SK-N-SH treated with all-trans-retinoic acid at 6 μM for 48 hours (cell line): ENCODE measurements around the gene COL12A1.

Experiments used
- ATAC-seq: fragments of 200-7000 bp; cut with Tn5 transposase; 3 replicates; pipeline ENCODE4 v1.9.1; 2020; ENCODE audit warnings: mild to moderate bottlenecking, moderate library complexity
- ARNTL ChIP-seq: fragments of 450-650 bp; formaldehyde crosslinking; IDR thresholded peaks from 2 replicates; pipeline ENCODE4 v1.5.0; 2020; ENCODE audit warnings: low read depth, mild to moderate bottlenecking, moderate library complexity, borderline replicate concordance
- BACH2 ChIP-seq: fragments of 250-450 bp; sonication (Bioruptor Pico); IDR thresholded peaks from 2 replicates; pipeline ENCODE4 v1.9.0; 2021; ENCODE audit warnings: mild to moderate bottlenecking, borderline replicate concordance
- CSDC2 ChIP-seq: fragments of 250-450 bp; sonication (Bioruptor Pico); IDR thresholded peaks from 2 replicates; pipeline ENCODE4 v1.5.0; 2020; ENCODE audit warnings: mild to moderate bottlenecking, moderate library complexity
- CSRNP3 ChIP-seq: fragments of 250-450 bp; sonication (Bioruptor Pico); IDR thresholded peaks from 2 replicates; pipeline ENCODE4 v1.5.1; 2021; ENCODE audit warnings: mild to moderate bottlenecking, moderate library complexity
- ESRRG ChIP-seq: fragments of 250-450 bp; sonication (Bioruptor Pico); IDR thresholded peaks from 2 replicates; pipeline ENCODE4 v1.6.1; 2021; ENCODE audit warnings: mild to moderate bottlenecking
- GLIS3 ChIP-seq: fragments of 250-450 bp; sonication (Bioruptor Pico); IDR thresholded peaks from 2 replicates; pipeline ENCODE4 v1.5.0; 2020; ENCODE audit warnings: mild to moderate bottlenecking, moderate library complexity
- ISL1 ChIP-seq: fragments of 250-450 bp; sonication (Bioruptor Pico); IDR thresholded peaks from 2 replicates; pipeline ENCODE4 v2.1.2; 2022; ENCODE audit warnings: mild to moderate bottlenecking, moderate library complexity
- OSR1 ChIP-seq: fragments of 250-450 bp; sonication (Bioruptor Pico); IDR thresholded peaks from 2 replicates; pipeline ENCODE4 v1.8.0; 2022; ENCODE audit warnings: moderate library complexity, mild to moderate bottlenecking, inconsistent platforms
- POU6F1 ChIP-seq: fragments of 250-450 bp; sonication (Bioruptor Pico); IDR thresholded peaks from 2 replicates; pipeline ENCODE4 v1.8.0; 2021; ENCODE audit warnings: low read depth, mild to moderate bottlenecking, moderate library complexity, borderline replicate concordance
- PPARA ChIP-seq: fragments of 250-450 bp; sonication (Bioruptor Pico); IDR thresholded peaks from 2 replicates; pipeline ENCODE4 v1.5.0; 2020; ENCODE audit warnings: mild to moderate bottlenecking, borderline replicate concordance
- RARB ChIP-seq: fragments of 250-450 bp; sonication (Bioruptor Pico); IDR thresholded peaks from 2 replicates; pipeline ENCODE4 v1.8.0; 2021; ENCODE audit warnings: mild to moderate bottlenecking, moderate library complexity
- SNAI2 ChIP-seq: fragments of 250-450 bp; sonication (Bioruptor Pico); IDR thresholded peaks from 2 replicates; pipeline ENCODE4 v1.5.0; 2020; ENCODE audit warnings: mild to moderate bottlenecking, moderate library complexity
- TCF4 ChIP-seq: fragments of 250-450 bp; sonication (Bioruptor Pico); IDR thresholded peaks from 2 replicates; pipeline ENCODE4 v1.8.0; 2021; ENCODE audit warnings: mild to moderate bottlenecking, moderate library complexity, borderline replicate concordance
- TOX ChIP-seq: fragments of 250-450 bp; sonication (Bioruptor Pico); IDR thresholded peaks from 2 replicates; pipeline ENCODE4 v1.8.0; 2021; ENCODE audit warnings: mild to moderate bottlenecking, moderate library complexity, borderline replicate concordance
- TSHZ2 ChIP-seq: fragments of 250-450 bp; sonication (Bioruptor Pico); IDR thresholded peaks from 2 replicates; pipeline ENCODE4 v1.5.0; 2020; ENCODE audit warnings: mild to moderate bottlenecking, moderate library complexity
- ZC3H10 ChIP-seq: fragments of 250-450 bp; sonication (Bioruptor Pico); IDR thresholded peaks from 2 replicates; pipeline ENCODE4 v1.5.1; 2021; ENCODE audit warnings: mild to moderate bottlenecking, moderate library complexity
- ZFP3 ChIP-seq: fragments of 250-450 bp; sonication (Bioruptor Pico); IDR thresholded peaks from 2 replicates; pipeline ENCODE4 v1.5.0; 2020; ENCODE audit warnings: mild to moderate bottlenecking, moderate library complexity
- ZFP30 ChIP-seq: fragments of 450-650 bp; formaldehyde crosslinking; IDR thresholded peaks from 2 replicates; pipeline ENCODE4 v1.5.0; 2022; ENCODE audit warnings: mild to moderate bottlenecking, moderate library complexity
- ZNF565 ChIP-seq: fragments of 450-650 bp; formaldehyde crosslinking; conservative IDR thresholded peaks from 2 replicates; pipeline ENCODE4 v1.5.0; 2020; ENCODE audit warnings: low read depth, mild to moderate bottlenecking, moderate library complexity
- ZNF70 ChIP-seq: fragments of 450-650 bp; formaldehyde crosslinking; IDR thresholded peaks from 2 replicates; pipeline ENCODE4 v1.5.0; 2020; ENCODE audit warnings: mild to moderate bottlenecking, moderate library complexity
- ZNF8 ChIP-seq: fragments of 450-650 bp; formaldehyde crosslinking; IDR thresholded peaks from 2 replicates; pipeline ENCODE4 v1.5.0; 2020; ENCODE audit warnings: mild to moderate bottlenecking, moderate library complexity
- TF ChIP-seq, protein P1 (sequence below): fragments of 250-450 bp; sonication (Bioruptor Pico); IDR thresholded peaks from 2 replicates; pipeline ENCODE4 v1.8.0; 2020; ENCODE audit warnings: mild to moderate bottlenecking, moderate library complexity, borderline replicate concordance

COL12A1 gene

GRCh38 chr6:75108333-75108974 lies 97.4 kb downstream of the COL12A1 start:
- no peak for ATAC-seq
- no peak for TF ChIP-seq ZNF70 (CRISPR knock-in tag)
- no peak for TF ChIP-seq ZFP3 (CRISPR knock-in tag)
- TF ChIP-seq POU6F1 (CRISPR knock-in tag): no peak
- no peak for TF ChIP-seq SNAI2 (CRISPR knock-in tag)
- no peak for TF ChIP-seq TCF4 (CRISPR knock-in tag)
- no peak for TF ChIP-seq TOX (CRISPR knock-in tag)
- no peak for TF ChIP-seq ESRRG (CRISPR knock-in tag)
- TF ChIP-seq ZFP30 (CRISPR knock-in tag): no peak
- no peak for TF ChIP-seq BACH2 (CRISPR knock-in tag)
- TF ChIP-seq ZNF8 (CRISPR knock-in tag): no peak
- no peak for TF ChIP-seq ISL1 (CRISPR knock-in tag)
- TF ChIP-seq, protein P1, sequence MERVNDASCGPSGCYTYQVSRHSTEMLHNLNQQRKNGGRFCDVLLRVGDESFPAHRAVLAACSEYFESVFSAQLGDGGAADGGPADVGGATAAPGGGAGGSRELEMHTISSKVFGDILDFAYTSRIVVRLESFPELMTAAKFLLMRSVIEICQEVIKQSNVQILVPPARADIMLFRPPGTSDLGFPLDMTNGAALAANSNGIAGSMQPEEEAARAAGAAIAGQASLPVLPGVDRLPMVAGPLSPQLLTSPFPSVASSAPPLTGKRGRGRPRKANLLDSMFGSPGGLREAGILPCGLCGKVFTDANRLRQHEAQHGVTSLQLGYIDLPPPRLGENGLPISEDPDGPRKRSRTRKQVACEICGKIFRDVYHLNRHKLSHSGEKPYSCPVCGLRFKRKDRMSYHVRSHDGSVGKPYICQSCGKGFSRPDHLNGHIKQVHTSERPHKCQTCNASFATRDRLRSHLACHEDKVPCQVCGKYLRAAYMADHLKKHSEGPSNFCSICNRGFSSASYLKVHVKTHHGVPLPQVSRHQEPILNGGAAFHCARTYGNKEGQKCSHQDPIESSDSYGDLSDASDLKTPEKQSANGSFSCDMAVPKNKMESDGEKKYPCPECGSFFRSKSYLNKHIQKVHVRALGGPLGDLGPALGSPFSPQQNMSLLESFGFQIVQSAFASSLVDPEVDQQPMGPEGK (CRISPR knock-in tag): no peak
- no peak for TF ChIP-seq TSHZ2
- TF ChIP-seq CSRNP3: no peak
- TF ChIP-seq GLIS3 (CRISPR knock-in tag): no peak

GRCh38 chr6:75107913-75108312 lies 97.9 kb downstream of the COL12A1 start:
- ATAC-seq: no peak
- no peak for TF ChIP-seq ZC3H10
- TF ChIP-seq GLIS3 (CRISPR knock-in tag): no peak
- no peak for TF ChIP-seq ZNF8 (CRISPR knock-in tag)
- no peak for TF ChIP-seq RARB (CRISPR knock-in tag)
- no peak for TF ChIP-seq ZNF565 (CRISPR knock-in tag)
- no peak for TF ChIP-seq PPARA (CRISPR knock-in tag)

DNA sequence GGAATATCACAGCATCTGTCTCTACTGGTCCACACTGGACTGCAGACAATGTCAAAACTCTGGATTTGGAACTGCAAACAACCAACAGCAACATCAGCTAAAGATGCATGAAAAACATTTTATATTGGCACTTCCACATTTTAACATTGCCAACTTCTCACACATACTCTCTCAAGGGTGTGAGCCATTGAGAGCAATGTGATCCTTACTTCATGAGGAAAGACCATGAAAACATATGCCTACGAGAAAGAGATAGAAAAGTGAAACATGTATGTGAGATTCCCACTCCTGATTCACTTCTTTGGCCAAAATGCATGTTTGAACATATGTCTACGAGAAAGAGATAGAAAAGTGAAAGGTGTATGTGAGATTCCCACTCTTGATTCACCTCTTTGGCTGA lies 99.4 kb downstream of the COL12A1 start:
- TF ChIP-seq ESRRG (CRISPR knock-in tag) (no peak), TOX (CRISPR knock-in tag) (no peak), RARB (CRISPR knock-in tag) (no peak), ZC3H10 (no peak), TSHZ2 (no peak), ARNTL (no peak), ZNF565 (CRISPR knock-in tag) (no peak), POU6F1 (CRISPR knock-in tag) (no peak), GLIS3 (CRISPR knock-in tag) (no peak), ZFP30 (CRISPR knock-in tag) (no peak), CSDC2 (CRISPR knock-in tag) (no peak), CSRNP3 (no peak), ZNF70 (CRISPR knock-in tag) (no peak), OSR1 (no peak)
- no peak for ATAC-seq
